GM23248 (cell line): Measurements from ENCODE around the gene OSBPL7. TPM values are rescaled to one million over a fixed set of nuclear protein-coding genes. Genes with fewer than 3 reads are reported as not detected.

ENCODE experiments used
- DNase-seq: peaks from one replicate; pipeline ENCODE4 v3.0.0-alpha.2; 2015
- H2AFZ ChIP-seq: fragments of 200-600 bp; sonication (generic); 2 replicates; pipeline ENCODE4 v1.6.1; 2016; ENCODE audit warnings: antibody characterized with exemption
- H3F3A ChIP-seq: fragments of 200-600 bp; sonication (generic); 2 replicates; pipeline ENCODE4 v1.6.1; 2016; ENCODE audit warnings: mild to moderate bottlenecking, antibody characterized with exemption, mixed run types; ENCODE audit not compliant: insufficient read depth
- H3K27ac ChIP-seq: fragments of 200-600 bp; sonication (generic); 2 replicates; pipeline ENCODE4 v1.5.1; 2016; ENCODE audit warnings: mild to moderate bottlenecking
- H3K27me3 ChIP-seq: fragments of 200-600 bp; sonication (generic); replicated peaks from 2 replicates; pipeline ENCODE4 v1.6.1; 2016; ENCODE audit warnings: mild to moderate bottlenecking; ENCODE audit not compliant: insufficient read depth
- H3K36me3 ChIP-seq: fragments of 200-600 bp; sonication (generic); 2 replicates; pipeline ENCODE4 v1.6.1; 2016; ENCODE audit warnings: low read depth, mild to moderate bottlenecking
- H3K4me1 ChIP-seq: fragments of 200-600 bp; sonication (generic); 2 replicates; pipeline ENCODE4 v1.6.1; 2016; ENCODE audit warnings: mild to moderate bottlenecking; ENCODE audit not compliant: insufficient read depth
- H3K4me2 ChIP-seq: fragments of 200-600 bp; sonication (generic); one replicate; pipeline ENCODE4 v1.6.1; 2016; ENCODE audit warnings: mild to moderate bottlenecking; ENCODE audit not compliant: unreplicated experiment
- H3K4me3 ChIP-seq: fragments of 200-600 bp; sonication (generic); 2 replicates; pipeline ENCODE4 v1.5.1; 2016; ENCODE audit warnings: mild to moderate bottlenecking
- H3K79me2 ChIP-seq: fragments of 200-600 bp; sonication (generic); 2 replicates; pipeline ENCODE4 v1.6.1; 2016; ENCODE audit warnings: mild to moderate bottlenecking; ENCODE audit not compliant: insufficient read depth
- H3K9ac ChIP-seq: fragments of 200-600 bp; sonication (generic); 2 replicates; pipeline ENCODE4 v1.6.1; 2016; ENCODE audit warnings: mild to moderate bottlenecking
- H3K9me2 ChIP-seq: fragments of 200-600 bp; sonication (generic); 2 replicates; pipeline ENCODE4 v1.6.1; 2016; ENCODE audit warnings: mixed run types, mild to moderate bottlenecking, moderate library complexity; ENCODE audit not compliant: insufficient read depth
- H3K9me3 ChIP-seq: fragments of 200-600 bp; sonication (generic); one replicate; pipeline ENCODE4 v1.6.1; 2017; ENCODE audit warnings: low read depth
- H4K20me1 ChIP-seq: fragments of 200-600 bp; sonication (generic); 2 replicates; pipeline ENCODE4 v1.6.0; 2016; ENCODE audit not compliant: insufficient read depth
- EZH2 ChIP-seq: fragments of 200-600 bp; sonication (generic); IDR thresholded peaks from 2 replicates; pipeline ENCODE4 v1.6.1; 2018; ENCODE audit warnings: antibody characterized with exemption, mild to moderate bottlenecking; ENCODE audit not compliant: insufficient read depth, poor library complexity, severe bottlenecking
- EZH2phosphoT487 ChIP-seq: fragments of 200-600 bp; sonication (generic); IDR thresholded peaks from 2 replicates; pipeline ENCODE4 v1.6.1; 2018; ENCODE audit warnings: antibody characterized with exemption, moderate library complexity, mild to moderate bottlenecking, low read depth; ENCODE audit not compliant: insufficient read depth
- WGBS, 2 experiments: methylation state at CpG; one replicate each; pipeline ENCODE4 v1.1.6; 2015 to 2017; ENCODE audit warnings: low lambda C conversion rate in 2 of 2, low coverage in 1 of 2; ENCODE audit errors: missing lambda C conversion rate in 2 of 2; 5-methylcytosine and 5-hydroxymethylcytosine counted together
- in situ Hi-C: fragments of 300-500 bp; cut with MboI; formaldehyde crosslinking; loops from 2 replicates; pipeline ENCODE4 v1.15.0; 2020
- polyA plus RNA-seq: library from polyadenylated mRNA; unstranded; fragments of >200 nt; fragmentation: Nextera tagmentation; extraction: Ambion mirVana; gene quantifications from 2 replicates; pipeline ENCODE4 v1.2.1, GENCODE V29; 2016
- total RNA-seq: library from RNA; depleted of rRNA; stranded (reverse); fragments of >200 nt; shearing (Covaris generic); gene quantifications from 2 replicates; pipeline ENCODE4 v1.2.3, GENCODE V29; 2014

OSBPL7 gene
- total and polyA plus RNA-seq, 2 experiments from 2014 or later = 2.0 to 5.0 TPM

DNA sequence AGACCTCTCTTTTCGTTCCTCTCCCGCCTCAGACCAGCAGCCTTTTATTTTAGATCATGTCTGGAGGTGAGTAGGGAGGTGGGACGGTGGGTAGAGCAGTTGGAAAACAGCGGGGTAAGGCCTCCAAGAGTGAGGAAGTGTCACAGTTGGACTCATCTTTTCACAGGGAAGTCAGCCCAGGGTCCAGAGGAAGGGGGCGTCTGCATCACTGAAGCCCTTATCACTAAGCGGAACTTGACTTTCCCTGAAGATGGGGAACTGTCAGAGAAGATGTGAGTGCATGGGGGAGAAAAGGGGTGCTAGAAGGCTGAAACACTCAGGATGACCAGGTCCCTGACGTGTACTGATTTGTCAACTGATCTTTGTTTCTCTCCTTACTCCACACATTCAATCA is 10.3 kb upstream of the OSBPL7 start:
- no peaks in the 10 kb centered on the region for H3K27me3 ChIP-seq
- no peaks in the 10 kb centered on the region for H3K9me3 ChIP-seq
- peak overlapping the region; percentile 75 for H3K4me2 ChIP-seq
- peaks cover 27% of the 10 kb centered on the region for H3K79me2 ChIP-seq
- H3K4me3 ChIP-seq = peak overlapping the region; percentile 86
- H3K4me1 ChIP-seq = peaks cover 9% of the 10 kb centered on the region; the same call in 1 of the 2 replicates
- H3K9me2 ChIP-seq = no peaks in the 10 kb centered on the region
- 12 to 18% methylated on average over 7 of the region's 7 CpGs for WGBS, 2 experiments
- H3K27ac ChIP-seq = peak overlapping the region; percentile 34
- H2AFZ ChIP-seq = peak overlapping the region; percentile 81
- DNase-seq = peak; percentile 22
- TF ChIP-seq EZH2phosphoT487 (no peak), EZH2 (no peak)
- peaks cover 13% of the 10 kb centered on the region; the same call in 1 of the 2 replicates for H3F3A ChIP-seq
- no peaks in the 10 kb centered on the region; the same call in 1 of the 2 replicates for H3K36me3 ChIP-seq
- peak overlapping the region; percentile 81 for H3K9ac ChIP-seq
- H4K20me1 ChIP-seq = no peaks in the 10 kb centered on the region
- in situ Hi-C loops = no loop called here

GRCh38 chr17:47831003-47831933 is 9.7 kb upstream of the OSBPL7 start, which contains the start of the genes LRRC46 and MRPL10:
LRRC46 (plus strand) TSS chr17:47831670; CDS start chr17:47831990, 320 bp downstream.
MRPL10 (minus strand) TSS chr17:47831541; CDS start chr17:47831511, 30 bp downstream.
- Histone ChIP-seq H2AFZ (peak within 1 kb of the TSS; percentile 81), H3K79me2 (peaks cover 27% of the 10 kb centered on the region), H3K36me3 (peaks cover 1% of the 10 kb centered on the region; the same call in 1 of the 2 replicates), H3K4me1 (peaks cover 9% of the 10 kb centered on the region; the same call in 1 of the 2 replicates), H3K9me2 (no peaks in the 10 kb centered on the region), H4K20me1 (no peaks in the 10 kb centered on the region), H3K9ac (peak within 1 kb of the TSS; percentile 81), H3K27ac (peak within 1 kb of the TSS; percentile 63), H3F3A (peaks cover 13% of the 10 kb centered on the region; the same call in 1 of the 2 replicates), H3K4me2 (peak within 1 kb of the TSS; percentile 75), H3K27me3 (no peaks in the 10 kb centered on the region), H3K9me3 (no peaks in the 10 kb centered on the region), H3K4me3 (peak within 1 kb of the TSS; percentile 86)
- DNase-seq = peak; percentile 97
- TF ChIP-seq EZH2 (no peak), EZH2phosphoT487 (no peak)
- WGBS, 2 experiments = 1% methylated on average over 32 to 42 of the region's 42 CpGs
- in situ Hi-C loops = no loop called here

- no peaks in the 10 kb centered on the region for H3K9me2 ChIP-seq
- H4K20me1 ChIP-seq = no peaks in the 10 kb centered on the region
- WGBS, 2 experiments = 71 to 73% methylated on average over 16 to 18 of the region's 18 CpGs
- peaks cover 9% of the 10 kb centered on the region; the same call in 1 of the 2 replicates for H3K4me1 ChIP-seq
- in situ Hi-C loops = no loop called here
- TF ChIP-seq EZH2phosphoT487 (no peak), EZH2 (no peak)
- no peaks in the 10 kb centered on the region for H3K27me3 ChIP-seq
- peaks cover 13% of the 10 kb centered on the region; the same call in 1 of the 2 replicates for H3F3A ChIP-seq
- H3K27ac ChIP-seq = peak overlapping the region; percentile 63
- no peaks in the 10 kb centered on the region for H3K9me3 ChIP-seq
- H3K4me3 ChIP-seq = peak overlapping the region; percentile 86
- H3K36me3 ChIP-seq = peaks cover 5% of the 10 kb centered on the region; the same call in 1 of the 2 replicates
- peak overlapping the region; percentile 75 for H3K4me2 ChIP-seq
- DNase-seq = no peak
- peak overlapping the region; percentile 81 for H2AFZ ChIP-seq
- H3K9ac ChIP-seq = peak overlapping the region; percentile 81
- peaks cover 27% of the 10 kb centered on the region for H3K79me2 ChIP-seq
Measured at GRCh38 chr17:47830396-47831002, 8.9 kb upstream of the OSBPL7 start.

DNA sequence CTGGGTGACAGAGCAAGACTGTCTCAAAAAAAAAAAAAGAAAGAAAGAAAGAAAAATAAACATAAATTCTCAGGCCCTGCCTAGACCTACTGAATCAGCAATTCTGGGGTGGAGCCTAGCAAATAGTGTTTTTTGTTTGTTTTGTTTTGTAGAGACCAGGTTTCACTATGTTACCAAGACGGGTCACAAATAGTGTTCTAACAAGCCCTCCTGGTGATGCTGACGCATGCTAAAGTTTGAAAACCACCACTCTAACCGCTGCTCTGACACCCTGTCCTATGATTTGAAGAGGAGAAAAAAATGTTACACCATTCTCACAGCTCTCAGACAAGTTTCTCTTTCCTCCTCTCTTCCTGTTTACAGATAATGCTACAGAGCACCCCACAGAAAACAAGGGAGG is 8.3 kb upstream of the OSBPL7 start:
- H3K79me2 ChIP-seq = peaks cover 27% of the 10 kb centered on the region
- H2AFZ ChIP-seq = no peak overlapping the region
- H3K27me3 ChIP-seq = no peaks in the 10 kb centered on the region
- H3K27ac ChIP-seq = no peak overlapping the region
- peaks cover 13% of the 10 kb centered on the region; the same call in 1 of the 2 replicates for H3F3A ChIP-seq
- no peak for TF ChIP-seq EZH2
- no peak for TF ChIP-seq EZH2phosphoT487
- H3K4me2 ChIP-seq = peak overlapping the region; percentile 75
- in situ Hi-C loops = no loop called here
- no peaks in the 10 kb centered on the region for H4K20me1 ChIP-seq
- H3K9me2 ChIP-seq = no peaks in the 10 kb centered on the region
- H3K9me3 ChIP-seq = no peaks in the 10 kb centered on the region
- WGBS, 2 experiments = 66 to 73% methylated on average over 3 of the region's 3 CpGs
- peaks cover 7% of the 10 kb centered on the region; the same call in 1 of the 2 replicates for H3K36me3 ChIP-seq
- peak overlapping the region; percentile 81; the same call in 1 of the 2 replicates for H3K9ac ChIP-seq
- peak overlapping the region; percentile 86; the same call in 1 of the 2 replicates for H3K4me3 ChIP-seq
- H3K4me1 ChIP-seq = peaks cover 9% of the 10 kb centered on the region; the same call in 1 of the 2 replicates
- no peak for DNase-seq
